SK-N-SH treated with all-trans-retinoic acid at 6 μM for 48 hours (cell line): Measurements from ENCODE around the gene MAGI3.
"Not testable (repeated sequence)": the region's sequence is repeated elsewhere in the genome, so short reads cannot be mapped to it uniquely, and the experiment has no call there.

Experiments
- ATAC-seq: fragments of 200-7000 bp; cut with Tn5 transposase; 3 replicates; pipeline ENCODE4 v1.9.1; 2020; ENCODE audit warnings: mild to moderate bottlenecking, moderate library complexity
- ARNTL ChIP-seq: fragments of 450-650 bp; formaldehyde crosslinking; IDR thresholded peaks from 2 replicates; pipeline ENCODE4 v1.5.0; 2020; ENCODE audit warnings: low read depth, mild to moderate bottlenecking, moderate library complexity, borderline replicate concordance
- BACH2 ChIP-seq: fragments of 250-450 bp; sonication (Bioruptor Pico); IDR thresholded peaks from 2 replicates; pipeline ENCODE4 v1.9.0; 2021; ENCODE audit warnings: mild to moderate bottlenecking, borderline replicate concordance
- CSDC2 ChIP-seq: fragments of 250-450 bp; sonication (Bioruptor Pico); IDR thresholded peaks from 2 replicates; pipeline ENCODE4 v1.5.0; 2020; ENCODE audit warnings: mild to moderate bottlenecking, moderate library complexity
- CSRNP3 ChIP-seq: fragments of 250-450 bp; sonication (Bioruptor Pico); IDR thresholded peaks from 2 replicates; pipeline ENCODE4 v1.5.1; 2021; ENCODE audit warnings: mild to moderate bottlenecking, moderate library complexity
- ESRRG ChIP-seq: fragments of 250-450 bp; sonication (Bioruptor Pico); IDR thresholded peaks from 2 replicates; pipeline ENCODE4 v1.6.1; 2021; ENCODE audit warnings: mild to moderate bottlenecking
- GLIS3 ChIP-seq: fragments of 250-450 bp; sonication (Bioruptor Pico); IDR thresholded peaks from 2 replicates; pipeline ENCODE4 v1.5.0; 2020; ENCODE audit warnings: mild to moderate bottlenecking, moderate library complexity
- ISL1 ChIP-seq: fragments of 250-450 bp; sonication (Bioruptor Pico); IDR thresholded peaks from 2 replicates; pipeline ENCODE4 v2.1.2; 2022; ENCODE audit warnings: mild to moderate bottlenecking, moderate library complexity
- OSR1 ChIP-seq: fragments of 250-450 bp; sonication (Bioruptor Pico); IDR thresholded peaks from 2 replicates; pipeline ENCODE4 v1.8.0; 2022; ENCODE audit warnings: moderate library complexity, mild to moderate bottlenecking, inconsistent platforms
- PATZ1 ChIP-seq: fragments of 250-450 bp; sonication (Bioruptor Pico); IDR thresholded peaks from 2 replicates; pipeline ENCODE4 v1.8.0; 2020; ENCODE audit warnings: mild to moderate bottlenecking, moderate library complexity, borderline replicate concordance
- PPARA ChIP-seq: fragments of 250-450 bp; sonication (Bioruptor Pico); IDR thresholded peaks from 2 replicates; pipeline ENCODE4 v1.5.0; 2020; ENCODE audit warnings: mild to moderate bottlenecking, borderline replicate concordance
- RARB ChIP-seq: fragments of 250-450 bp; sonication (Bioruptor Pico); IDR thresholded peaks from 2 replicates; pipeline ENCODE4 v1.8.0; 2021; ENCODE audit warnings: mild to moderate bottlenecking, moderate library complexity
- SNAI2 ChIP-seq: fragments of 250-450 bp; sonication (Bioruptor Pico); IDR thresholded peaks from 2 replicates; pipeline ENCODE4 v1.5.0; 2020; ENCODE audit warnings: mild to moderate bottlenecking, moderate library complexity
- TCF4 ChIP-seq: fragments of 250-450 bp; sonication (Bioruptor Pico); IDR thresholded peaks from 2 replicates; pipeline ENCODE4 v1.8.0; 2021; ENCODE audit warnings: mild to moderate bottlenecking, moderate library complexity, borderline replicate concordance
- TOX ChIP-seq: fragments of 250-450 bp; sonication (Bioruptor Pico); IDR thresholded peaks from 2 replicates; pipeline ENCODE4 v1.8.0; 2021; ENCODE audit warnings: mild to moderate bottlenecking, moderate library complexity, borderline replicate concordance
- ZC3H10 ChIP-seq: fragments of 250-450 bp; sonication (Bioruptor Pico); IDR thresholded peaks from 2 replicates; pipeline ENCODE4 v1.5.1; 2021; ENCODE audit warnings: mild to moderate bottlenecking, moderate library complexity
- ZFP3 ChIP-seq: fragments of 250-450 bp; sonication (Bioruptor Pico); IDR thresholded peaks from 2 replicates; pipeline ENCODE4 v1.5.0; 2020; ENCODE audit warnings: mild to moderate bottlenecking, moderate library complexity
- ZNF565 ChIP-seq: fragments of 450-650 bp; formaldehyde crosslinking; conservative IDR thresholded peaks from 2 replicates; pipeline ENCODE4 v1.5.0; 2020; ENCODE audit warnings: low read depth, mild to moderate bottlenecking, moderate library complexity
- ZNF70 ChIP-seq: fragments of 450-650 bp; formaldehyde crosslinking; IDR thresholded peaks from 2 replicates; pipeline ENCODE4 v1.5.0; 2020; ENCODE audit warnings: mild to moderate bottlenecking, moderate library complexity
- ZNF8 ChIP-seq: fragments of 450-650 bp; formaldehyde crosslinking; IDR thresholded peaks from 2 replicates; pipeline ENCODE4 v1.5.0; 2020; ENCODE audit warnings: mild to moderate bottlenecking, moderate library complexity
- TF ChIP-seq, protein P1 (sequence below): fragments of 250-450 bp; sonication (Bioruptor Pico); IDR thresholded peaks from 2 replicates; pipeline ENCODE4 v1.5.0; 2020; ENCODE audit warnings: mild to moderate bottlenecking, moderate library complexity
- TF ChIP-seq, protein P2 (sequence below): fragments of 250-450 bp; sonication (Bioruptor Pico); IDR thresholded peaks from 2 replicates; pipeline ENCODE4 v1.8.0; 2021; ENCODE audit warnings: low read depth, mild to moderate bottlenecking, moderate library complexity, borderline replicate concordance
- TF ChIP-seq, protein P3 (sequence below): fragments of 250-450 bp; sonication (Bioruptor Pico); IDR thresholded peaks from 2 replicates; pipeline ENCODE4 v1.5.1; 2020; ENCODE audit warnings: low read depth, mild to moderate bottlenecking, moderate library complexity

MAGI3 gene

DNA sequence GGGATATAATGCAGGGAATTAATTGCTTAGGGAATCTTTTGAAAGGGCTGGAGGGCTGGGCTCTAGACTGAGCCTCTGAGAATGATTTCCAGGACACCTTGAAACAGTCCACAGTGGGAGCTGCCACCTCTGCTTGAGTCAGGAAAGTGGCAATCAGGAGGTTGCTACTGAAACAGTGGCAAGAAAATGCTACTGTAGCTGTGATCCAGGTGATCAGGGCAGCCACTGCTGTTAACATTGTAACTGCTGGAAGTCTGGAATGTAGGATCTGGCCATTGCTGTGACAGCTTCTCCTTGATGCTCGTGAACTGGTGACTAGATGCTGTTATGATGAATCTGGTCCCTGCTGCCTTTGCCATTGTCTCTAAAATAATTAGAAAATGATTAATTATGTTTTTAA lies 12.8 kb downstream of the MAGI3 start:
- no peak for TF ChIP-seq TOX
- no peak for TF ChIP-seq OSR1 (CRISPR knock-in tag)
- no peak for TF ChIP-seq BACH2
- no peak for TF ChIP-seq ZNF70
- TF ChIP-seq ZNF8 (CRISPR knock-in tag) = no peak
- TF ChIP-seq ZFP3 = no peak
- TF ChIP-seq SNAI2 = no peak
- TF ChIP-seq ESRRG (CRISPR knock-in tag) = no peak
- TF ChIP-seq ZNF565 (CRISPR knock-in tag) = no peak
- no peak for ATAC-seq

GRCh38 chr1:113405573-113405972 lies 15.3 kb downstream of the MAGI3 start:
- no peak for TF ChIP-seq SNAI2
- no peak for TF ChIP-seq PPARA (CRISPR knock-in tag)
- no peak for TF ChIP-seq ESRRG (CRISPR knock-in tag)
- TF ChIP-seq TCF4 (CRISPR knock-in tag) = no peak
- no peak for TF ChIP-seq PATZ1 (CRISPR knock-in tag)
- no peak for TF ChIP-seq RARB
- TF ChIP-seq ZNF565 (CRISPR knock-in tag) = no peak
- TF ChIP-seq GLIS3 (CRISPR knock-in tag) = no peak
- no peak for TF ChIP-seq ZNF70
- no peak for TF ChIP-seq CSRNP3
- no peak for TF ChIP-seq BACH2
- TF ChIP-seq, protein P1, sequence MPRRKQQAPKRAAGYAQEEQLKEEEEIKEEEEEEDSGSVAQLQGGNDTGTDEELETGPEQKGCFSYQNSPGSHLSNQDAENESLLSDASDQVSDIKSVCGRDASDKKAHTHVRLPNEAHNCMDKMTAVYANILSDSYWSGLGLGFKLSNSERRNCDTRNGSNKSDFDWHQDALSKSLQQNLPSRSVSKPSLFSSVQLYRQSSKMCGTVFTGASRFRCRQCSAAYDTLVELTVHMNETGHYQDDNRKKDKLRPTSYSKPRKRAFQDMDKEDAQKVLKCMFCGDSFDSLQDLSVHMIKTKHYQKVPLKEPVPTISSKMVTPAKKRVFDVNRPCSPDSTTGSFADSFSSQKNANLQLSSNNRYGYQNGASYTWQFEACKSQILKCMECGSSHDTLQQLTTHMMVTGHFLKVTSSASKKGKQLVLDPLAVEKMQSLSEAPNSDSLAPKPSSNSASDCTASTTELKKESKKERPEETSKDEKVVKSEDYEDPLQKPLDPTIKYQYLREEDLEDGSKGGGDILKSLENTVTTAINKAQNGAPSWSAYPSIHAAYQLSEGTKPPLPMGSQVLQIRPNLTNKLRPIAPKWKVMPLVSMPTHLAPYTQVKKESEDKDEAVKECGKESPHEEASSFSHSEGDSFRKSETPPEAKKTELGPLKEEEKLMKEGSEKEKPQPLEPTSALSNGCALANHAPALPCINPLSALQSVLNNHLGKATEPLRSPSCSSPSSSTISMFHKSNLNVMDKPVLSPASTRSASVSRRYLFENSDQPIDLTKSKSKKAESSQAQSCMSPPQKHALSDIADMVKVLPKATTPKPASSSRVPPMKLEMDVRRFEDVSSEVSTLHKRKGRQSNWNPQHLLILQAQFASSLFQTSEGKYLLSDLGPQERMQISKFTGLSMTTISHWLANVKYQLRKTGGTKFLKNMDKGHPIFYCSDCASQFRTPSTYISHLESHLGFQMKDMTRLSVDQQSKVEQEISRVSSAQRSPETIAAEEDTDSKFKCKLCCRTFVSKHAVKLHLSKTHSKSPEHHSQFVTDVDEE = no peak
- TF ChIP-seq ISL1 (CRISPR knock-in tag) = no peak
- no peak for TF ChIP-seq ZFP3
- no peak for TF ChIP-seq CSDC2 (CRISPR knock-in tag)
- no peak for TF ChIP-seq OSR1 (CRISPR knock-in tag)
- TF ChIP-seq ZNF8 (CRISPR knock-in tag) = no peak
- TF ChIP-seq, protein P2, sequence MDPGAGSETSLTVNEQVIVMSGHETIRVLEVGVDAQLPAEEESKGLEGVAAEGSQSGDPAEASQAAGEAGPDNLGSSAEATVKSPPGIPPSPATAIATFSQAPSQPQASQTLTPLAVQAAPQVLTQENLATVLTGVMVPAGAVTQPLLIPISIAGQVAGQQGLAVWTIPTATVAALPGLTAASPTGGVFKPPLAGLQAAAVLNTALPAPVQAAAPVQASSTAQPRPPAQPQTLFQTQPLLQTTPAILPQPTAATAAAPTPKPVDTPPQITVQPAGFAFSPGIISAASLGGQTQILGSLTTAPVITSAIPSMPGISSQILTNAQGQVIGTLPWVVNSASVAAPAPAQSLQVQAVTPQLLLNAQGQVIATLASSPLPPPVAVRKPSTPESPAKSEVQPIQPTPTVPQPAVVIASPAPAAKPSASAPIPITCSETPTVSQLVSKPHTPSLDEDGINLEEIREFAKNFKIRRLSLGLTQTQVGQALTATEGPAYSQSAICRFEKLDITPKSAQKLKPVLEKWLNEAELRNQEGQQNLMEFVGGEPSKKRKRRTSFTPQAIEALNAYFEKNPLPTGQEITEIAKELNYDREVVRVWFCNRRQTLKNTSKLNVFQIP (CRISPR knock-in tag) = no peak
- TF ChIP-seq, protein P3, sequence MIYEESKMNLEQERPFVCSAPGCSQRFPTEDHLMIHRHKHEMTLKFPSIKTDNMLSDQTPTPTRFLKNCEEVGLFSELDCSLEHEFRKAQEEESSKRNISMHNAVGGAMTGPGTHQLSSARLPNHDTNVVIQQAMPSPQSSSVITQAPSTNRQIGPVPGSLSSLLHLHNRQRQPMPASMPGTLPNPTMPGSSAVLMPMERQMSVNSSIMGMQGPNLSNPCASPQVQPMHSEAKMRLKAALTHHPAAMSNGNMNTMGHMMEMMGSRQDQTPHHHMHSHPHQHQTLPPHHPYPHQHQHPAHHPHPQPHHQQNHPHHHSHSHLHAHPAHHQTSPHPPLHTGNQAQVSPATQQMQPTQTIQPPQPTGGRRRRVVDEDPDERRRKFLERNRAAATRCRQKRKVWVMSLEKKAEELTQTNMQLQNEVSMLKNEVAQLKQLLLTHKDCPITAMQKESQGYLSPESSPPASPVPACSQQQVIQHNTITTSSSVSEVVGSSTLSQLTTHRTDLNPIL (CRISPR knock-in tag) = no peak
- no peak for TF ChIP-seq ARNTL (CRISPR knock-in tag)
- TF ChIP-seq, all 23 proteins: peak for 0
- ATAC-seq = peak; percentile 59

DNA sequence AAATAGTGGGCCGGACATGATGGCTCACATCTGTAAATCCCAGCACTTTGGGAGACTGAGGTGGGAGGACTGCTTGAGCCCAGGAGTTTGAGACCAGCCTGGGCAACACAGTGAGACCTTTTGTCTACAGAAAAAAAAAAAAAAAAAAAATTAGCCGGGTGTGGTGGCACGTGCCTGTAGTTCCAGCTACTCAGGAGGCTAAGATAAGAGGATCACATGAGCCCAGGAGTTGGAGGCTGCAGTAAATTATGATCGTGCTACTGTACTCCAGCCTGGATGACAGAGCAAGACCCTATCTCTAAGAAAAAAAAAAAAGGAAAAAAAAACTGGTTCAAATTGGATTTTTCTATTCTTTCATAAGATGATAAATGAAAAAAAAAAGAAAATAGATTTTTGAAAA lies 15.8 kb downstream of the MAGI3 start:
- ATAC-seq = not testable (repeated sequence)

DNA sequence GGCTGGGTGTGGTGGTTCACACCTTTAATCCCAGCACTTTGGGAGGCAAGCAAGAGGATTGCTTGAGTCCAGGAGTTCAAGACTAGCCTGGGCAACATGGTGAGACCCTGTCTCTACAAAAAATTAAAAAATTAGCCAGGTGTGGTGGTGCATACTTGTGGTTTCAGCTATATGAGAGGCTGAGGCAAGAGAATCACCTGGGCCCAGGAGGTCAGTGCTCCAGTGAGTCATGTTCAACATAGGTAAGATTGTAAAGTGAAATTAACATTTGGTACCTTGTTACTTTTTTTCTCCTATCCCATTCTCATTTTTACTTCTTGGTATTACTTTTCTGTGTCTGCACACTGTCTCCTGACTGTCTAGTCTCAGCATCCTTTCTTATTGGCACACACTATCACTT lies 19.0 kb downstream of the MAGI3 start:
- ATAC-seq = no peak
- TF ChIP-seq ZNF565 (CRISPR knock-in tag) (no peak), ZC3H10 (no peak), RARB (no peak), BACH2 (no peak), ZFP3 (no peak), TCF4 (CRISPR knock-in tag) (no peak), CSDC2 (CRISPR knock-in tag) (no peak), CSRNP3 (no peak), PATZ1 (CRISPR knock-in tag) (no peak)
- TF ChIP-seq, protein P2 (CRISPR knock-in tag) = no peak

DNA sequence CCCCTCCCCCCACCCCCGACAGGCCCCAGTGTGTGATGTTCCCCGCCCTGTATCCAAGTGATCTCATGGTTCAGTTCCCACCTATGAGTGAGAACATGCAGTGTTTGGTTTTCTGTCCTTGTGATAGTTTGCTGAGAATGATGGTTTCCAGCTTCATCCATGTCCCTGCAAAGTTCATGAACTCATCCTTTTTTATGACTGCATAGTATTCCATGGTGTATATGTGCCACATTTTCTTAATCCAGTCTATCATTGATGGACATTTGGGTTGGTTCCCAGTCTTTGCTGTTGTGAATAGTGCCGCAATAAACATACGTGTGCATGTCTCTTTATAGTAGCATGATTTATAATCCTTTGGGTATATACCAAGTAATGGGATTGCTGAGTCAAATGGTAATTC lies 21.7 kb downstream of the MAGI3 start:
- not testable (repeated sequence) for ATAC-seq
